Hematopoietic multipotent progenitor cell treated with erythropoietin and hydrocortisone succinate and interleukin-3 and kit ligand, for 4 days (in vitro differentiated cells): ENCODE data around the gene AGBL4.
"Not testable (repeated sequence)": the region's sequence is repeated elsewhere in the genome, so short reads cannot be mapped to it uniquely, and the experiment has no call there.

ENCODE experiments used
- DNase-seq: peaks from one replicate; pipeline ENCODE4 v3.0.0-alpha.2; 2015

The AGBL4 gene

DNA sequence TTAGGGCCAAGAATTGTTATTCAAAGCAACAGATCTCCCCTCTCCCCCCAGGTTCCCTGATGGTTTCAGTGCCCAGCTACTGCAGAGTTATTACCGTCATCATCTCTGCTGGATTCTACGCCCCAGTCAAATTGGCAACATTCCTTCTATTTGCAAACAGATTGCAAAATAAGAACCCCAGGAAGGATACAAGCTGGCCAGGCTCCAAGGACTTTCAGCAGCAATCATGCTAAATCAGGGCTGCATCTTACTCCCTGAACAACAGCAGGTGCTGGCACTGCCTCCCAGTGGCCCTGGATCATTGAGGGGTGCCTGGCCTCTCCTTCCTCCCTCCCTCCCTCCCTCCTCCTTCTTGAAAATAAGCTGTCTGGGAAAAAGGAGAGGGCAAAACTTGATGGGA is 725.5 kb downstream of the AGBL4 start:
- no peak for DNase-seq

DNA sequence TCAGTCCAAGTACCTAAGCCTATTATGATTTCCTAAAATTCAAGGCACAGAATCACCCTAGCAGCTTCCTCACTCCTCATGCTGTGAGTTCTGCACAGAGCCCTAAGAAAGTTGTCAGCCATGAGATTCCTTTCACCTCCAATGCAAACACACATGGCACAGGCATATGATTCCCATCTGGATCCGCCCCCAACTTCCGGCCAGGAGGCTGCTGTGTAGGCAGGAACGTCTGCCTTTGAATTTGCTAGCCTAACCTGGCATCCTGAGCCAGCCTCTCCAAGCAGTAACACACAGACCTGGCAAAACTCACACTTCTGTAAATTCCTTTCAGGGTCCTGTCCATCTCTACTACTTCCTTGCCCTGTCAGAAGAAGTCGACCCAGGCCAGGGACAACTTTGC is 726.0 kb downstream of the AGBL4 start:
- no peak for DNase-seq

DNA sequence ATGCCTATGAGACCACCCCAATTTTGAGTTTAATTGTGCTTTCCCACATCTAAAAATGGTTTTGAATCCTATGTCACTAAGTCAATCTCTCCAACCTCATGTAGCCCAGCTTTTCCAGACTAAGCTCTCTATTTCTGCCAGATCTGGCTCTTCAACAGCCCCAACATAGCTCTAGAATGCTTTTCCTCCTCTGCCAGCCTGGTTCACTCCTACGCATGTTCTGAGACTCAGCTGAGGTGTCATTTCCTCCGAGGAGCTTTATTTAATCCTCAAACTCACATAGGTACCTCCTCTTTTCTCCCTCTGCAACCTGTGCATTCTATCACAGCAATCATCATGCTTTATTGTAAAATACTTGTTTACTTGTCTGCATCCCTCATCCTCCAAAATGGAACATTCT is 729.2 kb downstream of the AGBL4 start:
- DNase-seq = no peak

DNA sequence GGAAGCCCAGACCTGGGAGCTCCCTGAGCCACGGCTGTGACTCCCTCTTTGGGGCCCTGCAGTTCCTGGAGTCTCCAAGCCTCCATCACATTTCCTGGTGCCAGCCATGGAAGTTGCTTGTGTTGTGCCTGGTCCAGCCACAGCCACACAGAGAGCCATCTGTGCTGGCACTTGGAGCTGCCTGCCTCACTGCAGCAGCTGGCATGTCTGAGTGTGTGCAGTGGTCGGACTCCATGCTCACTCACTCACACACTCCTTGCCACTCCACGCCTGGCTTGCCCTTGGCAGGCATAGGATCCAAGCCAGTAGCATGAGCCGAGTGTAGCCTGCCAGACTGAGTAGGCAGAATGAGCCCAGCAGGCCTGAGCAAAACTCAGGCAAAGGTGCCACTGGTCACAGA is 730.7 kb downstream of the AGBL4 start:
- no peak for DNase-seq

DNA sequence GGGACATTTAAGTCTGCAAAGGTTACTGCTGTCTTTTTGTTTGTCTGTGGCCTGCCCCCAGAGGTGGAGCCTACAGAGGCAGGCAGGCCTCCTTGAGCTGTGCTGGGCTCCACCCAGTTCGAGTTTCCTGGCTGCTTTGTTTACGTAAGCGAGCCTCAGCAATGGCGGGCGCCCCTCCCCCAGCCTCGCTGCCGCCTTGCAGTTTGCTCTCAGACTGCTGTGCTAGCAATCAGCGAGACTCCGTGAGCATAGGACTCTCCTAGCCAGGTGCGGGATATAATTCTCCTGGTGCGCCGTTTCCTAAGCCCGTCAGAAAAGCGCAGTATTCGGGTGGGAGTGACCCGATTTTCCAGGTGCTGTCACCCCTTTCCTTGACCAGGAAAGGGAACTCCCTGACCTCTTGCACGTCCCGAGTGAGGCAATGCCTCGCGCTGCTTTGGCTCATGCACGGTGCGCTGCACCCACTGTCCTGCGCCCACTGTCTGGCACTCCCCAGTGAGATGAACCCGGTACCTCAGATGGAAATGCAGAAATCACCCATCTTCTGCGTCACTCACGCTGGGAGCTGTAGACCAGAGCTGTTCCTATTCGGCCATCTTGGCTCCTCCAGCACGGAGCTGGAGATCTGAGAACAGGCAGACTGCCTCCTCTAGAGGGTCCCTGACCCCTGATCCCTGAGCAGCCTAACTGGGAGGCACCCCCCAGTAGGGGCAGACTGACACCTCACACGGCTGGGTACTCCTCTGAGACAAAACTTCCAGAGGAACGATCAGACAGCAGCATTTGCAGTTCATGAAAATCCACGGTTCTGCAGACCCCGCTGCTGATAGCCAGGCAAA is 766.3 kb downstream of the AGBL4 start:
- DNase-seq = not testable (repeated sequence)

DNA sequence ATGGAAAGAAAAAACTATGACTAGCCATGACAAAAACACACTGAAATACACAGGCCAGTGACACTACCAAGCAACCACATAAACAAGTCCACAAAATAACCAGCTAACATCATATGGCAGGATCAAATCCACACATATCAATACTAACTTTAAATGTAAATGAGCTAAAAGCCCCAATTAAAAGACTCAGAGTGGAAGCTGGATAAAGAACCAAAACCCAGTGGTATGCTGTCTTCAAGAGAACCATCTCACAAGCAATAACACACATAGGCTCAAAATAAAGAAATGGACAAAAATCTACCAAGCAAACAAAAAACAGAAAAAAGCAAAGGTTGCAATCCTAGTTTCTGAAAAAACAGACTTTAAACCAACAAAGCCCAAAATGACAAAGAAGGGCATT is 770.8 kb downstream of the AGBL4 start:
- DNase-seq = no peak

DNA sequence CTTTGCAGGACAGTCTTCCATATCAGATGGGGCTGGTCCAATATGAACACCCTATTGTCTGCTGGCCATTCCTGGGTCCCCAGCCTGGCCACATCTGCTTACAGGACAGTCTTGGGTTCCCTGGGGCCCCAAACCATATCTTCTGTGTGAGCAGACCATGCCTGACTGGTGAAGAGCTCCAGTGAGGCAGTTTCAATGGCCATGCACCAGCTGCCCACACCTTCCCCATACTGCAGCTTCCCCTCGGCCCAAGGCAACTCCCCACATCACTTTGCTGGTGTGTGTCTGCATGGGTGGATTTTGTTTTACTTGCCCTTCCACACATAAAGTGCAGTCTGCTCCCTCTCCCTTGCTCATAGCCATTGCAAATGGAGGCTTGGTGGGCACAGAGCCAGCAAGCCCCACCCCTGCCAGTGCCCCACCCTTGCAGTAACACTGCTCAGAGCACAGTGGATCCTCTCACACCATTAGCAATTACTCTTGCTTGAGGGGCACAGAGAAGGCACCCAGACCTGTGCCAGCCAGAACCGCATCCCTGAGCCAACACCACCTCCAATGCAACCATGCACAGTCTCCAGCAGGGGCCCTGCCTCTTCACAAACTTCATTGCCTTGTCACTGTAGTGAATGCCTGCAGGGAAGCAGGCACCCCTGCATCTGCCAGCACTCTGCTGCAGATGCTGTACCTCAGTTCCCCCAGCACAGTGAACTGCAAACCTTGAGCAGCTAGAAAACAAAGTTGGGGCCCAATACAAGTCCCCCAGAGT is 772.6 kb downstream of the AGBL4 start:
- DNase-seq = no peak

DNA sequence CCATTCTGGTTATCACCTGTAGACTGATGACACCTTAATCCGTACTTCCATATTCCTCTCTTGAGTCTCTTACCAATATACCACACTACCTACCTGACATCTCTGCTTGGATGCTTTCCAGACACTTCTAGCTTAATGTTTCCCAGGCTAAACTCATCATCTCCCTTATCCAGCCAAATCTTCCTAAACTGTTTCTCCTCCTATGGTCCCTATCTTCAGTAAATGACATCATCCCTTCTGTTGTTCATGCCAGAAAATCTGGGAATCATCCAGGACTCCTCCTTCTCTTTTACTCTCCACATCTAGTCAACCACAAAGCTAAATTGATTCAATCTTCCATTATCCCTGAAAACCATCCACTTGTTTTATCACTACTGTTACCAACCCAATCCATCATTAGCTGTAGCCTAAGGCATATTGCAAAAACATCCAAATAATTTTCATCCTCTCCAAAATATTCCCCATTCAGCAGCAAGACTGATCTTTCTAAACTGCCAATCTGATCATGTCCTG is 783.0 kb downstream of the AGBL4 start:
- DNase-seq = no peak

DNA sequence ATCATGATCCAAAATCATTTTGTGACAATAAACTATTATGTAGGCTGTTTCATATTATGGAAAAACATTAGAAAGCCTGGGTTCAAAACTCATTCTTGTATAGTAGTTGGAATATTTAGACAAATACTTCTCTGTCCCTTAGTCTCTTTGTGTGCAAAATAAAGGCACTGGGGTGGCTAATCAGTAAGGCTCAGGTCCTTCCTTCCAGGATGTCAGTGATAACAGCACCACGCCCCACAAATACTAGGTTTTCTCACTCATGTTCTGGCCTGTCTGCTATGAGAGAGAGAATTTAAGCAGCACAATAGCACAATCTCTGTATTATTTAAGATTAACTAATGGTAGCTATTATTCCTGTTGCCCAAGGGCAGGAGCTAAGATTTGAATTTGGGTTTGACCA is 788.8 kb downstream of the AGBL4 start:
- no peak for DNase-seq

DNA sequence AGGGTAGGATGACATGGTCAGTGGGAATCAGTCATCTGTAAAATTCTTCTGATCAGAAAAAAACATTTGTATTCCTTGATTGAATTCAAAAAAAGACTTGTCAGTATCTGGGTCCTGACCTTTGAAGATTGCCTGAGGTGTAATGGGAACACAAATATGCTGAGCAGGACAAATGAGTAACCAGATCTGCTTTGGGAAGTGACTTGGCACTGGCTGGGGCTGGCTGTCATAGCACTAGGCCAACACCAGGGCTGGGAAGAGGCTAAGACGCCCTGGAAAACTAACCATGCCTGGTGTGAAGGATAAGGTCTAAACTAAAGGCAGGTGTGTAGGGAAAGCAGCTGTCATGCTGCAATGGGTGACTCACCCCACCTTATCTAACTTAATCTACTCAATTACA is 794.2 kb downstream of the AGBL4 start:
- DNase-seq = no peak

DNA sequence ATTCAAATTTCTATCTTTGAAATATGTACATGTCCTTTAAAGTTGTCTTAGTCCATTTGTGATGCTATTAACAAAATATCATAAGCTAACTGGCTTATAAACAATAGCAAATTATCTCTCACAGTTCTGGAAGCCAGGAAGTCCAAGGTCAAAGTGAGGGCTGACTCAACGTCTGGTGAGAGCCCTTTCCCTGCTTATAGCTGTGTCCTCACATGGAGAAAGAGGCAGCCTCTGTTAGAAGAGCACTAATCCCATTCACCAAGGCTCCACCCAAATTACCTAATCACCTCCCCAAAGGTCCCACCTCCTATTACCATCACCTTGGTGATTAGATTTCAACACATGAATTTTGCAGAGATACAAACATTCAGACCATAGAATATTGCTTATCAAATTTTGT is 797.0 kb downstream of the AGBL4 start:
- DNase-seq = no peak

DNA sequence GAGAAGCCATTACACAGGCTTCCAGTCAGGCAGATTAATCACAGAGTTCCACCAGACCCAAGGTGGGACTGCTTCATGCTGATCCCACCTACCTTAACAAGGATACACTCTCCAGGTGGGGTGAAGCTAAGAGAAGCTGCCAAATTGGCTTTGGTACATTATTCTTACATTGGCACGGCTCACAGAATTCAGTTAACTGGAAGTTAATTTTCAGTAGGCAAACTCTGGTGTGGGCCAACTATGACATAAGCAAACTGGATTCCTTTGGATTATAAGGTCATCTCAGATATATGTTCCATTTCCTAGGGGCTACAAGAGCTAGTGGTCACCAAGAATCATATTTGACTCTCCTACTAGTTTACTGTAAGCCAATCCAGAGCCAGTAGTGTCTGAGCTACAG is 798.3 kb downstream of the AGBL4 start:
- no peak for DNase-seq

DNA sequence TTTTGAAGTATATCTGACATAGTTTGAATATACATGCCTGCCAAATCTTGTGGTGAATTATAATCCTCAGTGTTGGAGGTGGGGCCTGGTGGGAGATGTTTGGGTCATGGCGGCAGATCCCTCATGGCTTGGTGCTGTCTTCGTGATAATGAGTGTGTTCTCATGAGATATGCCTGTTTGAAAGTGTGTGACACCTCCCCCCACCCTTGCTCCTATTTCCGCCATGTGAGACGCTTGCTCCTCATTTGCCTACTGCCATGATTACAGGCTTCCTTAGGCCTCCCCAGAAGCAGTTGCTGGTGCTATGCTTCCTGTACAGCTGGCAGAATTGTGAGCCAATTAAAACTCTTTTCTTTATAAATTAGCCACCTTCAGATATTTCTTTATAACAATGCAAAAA is 810.5 kb downstream of the AGBL4 start:
- DNase-seq = no peak

DNA sequence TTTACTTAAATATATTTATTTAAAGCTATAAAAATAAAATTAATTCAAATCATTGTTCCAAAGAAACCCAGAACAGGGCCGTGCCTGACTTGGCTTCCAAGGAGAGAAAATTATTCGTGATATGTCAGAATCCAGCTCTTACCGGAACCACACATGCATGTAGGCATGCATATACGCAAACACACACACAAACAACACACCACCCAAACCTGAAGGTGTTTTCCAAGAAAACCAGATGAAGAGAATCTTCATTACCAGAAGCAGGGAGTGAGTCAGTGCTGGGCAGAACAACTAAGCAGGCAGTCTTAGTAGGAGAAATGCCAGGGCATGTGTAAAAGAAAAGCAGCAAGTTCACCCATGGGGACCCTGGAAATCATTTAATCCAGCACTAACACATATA is 815.0 kb downstream of the AGBL4 start:
- DNase-seq = no peak

DNA sequence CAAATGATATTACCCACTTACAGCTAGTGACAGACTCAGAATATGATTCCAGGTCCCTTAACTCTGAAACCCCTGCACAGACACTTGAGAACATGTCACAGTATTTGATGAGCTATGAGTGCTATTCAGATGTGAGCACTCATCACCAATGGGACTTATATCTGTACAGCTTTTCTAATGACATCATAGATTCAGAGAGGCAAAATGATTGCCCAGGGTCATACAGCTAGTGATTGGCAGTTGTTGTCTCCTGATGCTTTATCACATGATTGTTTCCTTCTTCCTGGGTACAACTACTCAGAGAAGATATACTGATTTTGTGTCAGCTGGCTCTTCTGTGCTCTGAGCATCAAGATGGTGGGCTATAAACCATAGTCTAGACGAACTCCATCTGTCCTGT is 819.0 kb downstream of the AGBL4 start:
- DNase-seq = no peak

DNA sequence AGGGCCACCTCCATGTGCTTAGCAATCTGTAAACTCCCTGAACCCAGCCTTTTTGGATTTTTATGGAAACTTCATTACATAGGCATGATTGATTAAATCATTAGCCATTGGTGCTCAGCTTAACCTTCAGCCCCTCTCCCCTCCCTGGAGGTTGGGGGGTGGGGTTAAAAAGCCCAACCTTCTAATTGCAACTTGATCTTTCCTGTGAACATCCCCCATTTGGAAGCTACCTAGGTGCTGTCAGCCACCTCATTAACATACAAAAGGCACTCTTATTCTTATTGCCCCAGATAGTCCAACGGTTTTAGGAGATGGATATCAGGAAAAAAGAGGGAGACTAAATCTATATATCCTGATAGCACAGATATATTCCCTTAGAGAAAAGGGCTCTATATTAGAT is 823.0 kb downstream of the AGBL4 start:
- DNase-seq = no peak

DNA sequence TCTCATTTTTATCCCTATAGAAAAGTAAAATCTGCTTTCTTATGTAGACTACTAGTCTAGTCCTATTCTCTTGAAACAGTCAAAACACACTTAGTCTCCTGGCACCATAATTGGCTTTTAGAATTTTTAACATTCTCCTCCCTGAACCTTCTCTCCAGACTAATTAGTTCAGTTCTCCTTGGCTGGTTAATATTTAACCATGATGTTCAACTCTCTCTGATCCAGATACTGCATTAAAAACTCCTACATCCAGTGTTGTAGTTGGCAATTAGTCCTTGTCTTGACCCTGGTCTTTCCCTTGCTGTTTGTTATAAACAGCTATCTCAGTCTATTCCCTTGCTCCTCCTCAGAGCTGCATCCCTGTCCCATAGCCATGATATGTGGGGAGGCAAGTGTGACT is 824.2 kb downstream of the AGBL4 start:
- DNase-seq = no peak

DNA sequence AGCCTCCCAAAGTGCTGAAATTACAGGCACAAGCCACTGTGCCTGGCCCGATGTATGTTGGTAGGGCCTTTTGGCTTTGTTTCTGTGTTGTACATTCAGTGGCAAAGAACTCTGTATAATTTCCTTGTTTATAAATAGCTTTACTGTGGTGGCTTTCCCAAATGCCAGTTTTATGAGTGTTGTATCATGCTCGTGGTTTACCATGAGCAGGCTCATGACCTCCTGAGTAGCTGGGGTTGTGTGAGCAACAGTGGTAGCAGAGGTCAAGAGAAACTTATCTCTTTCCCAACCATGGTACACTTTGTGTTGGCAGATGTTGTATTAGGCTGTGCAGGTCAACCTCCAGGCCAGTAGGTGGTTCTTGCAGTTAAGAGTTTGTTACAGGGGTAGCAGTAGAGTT is 826.7 kb downstream of the AGBL4 start:
- no peak for DNase-seq

DNA sequence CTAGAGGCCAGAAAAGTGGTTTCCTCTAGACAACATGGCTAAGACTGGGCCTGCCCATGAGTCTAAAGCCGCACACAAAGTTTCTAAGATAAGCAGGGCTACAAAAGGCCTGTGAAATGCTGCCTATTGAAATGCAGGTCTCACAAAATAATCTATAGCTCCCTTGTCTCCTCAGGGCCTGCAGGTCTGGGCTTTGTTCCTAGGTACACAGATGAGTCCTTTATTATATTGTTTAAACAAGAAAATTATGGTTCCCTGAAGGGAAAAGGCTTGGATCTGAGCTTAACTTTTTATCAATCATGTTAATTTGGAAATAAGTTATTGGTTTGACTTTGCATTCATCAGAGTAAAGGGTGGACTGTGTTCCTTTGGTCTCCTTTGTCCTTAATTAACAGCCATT is 833.6 kb downstream of the AGBL4 start:
- no peak for DNase-seq

DNA sequence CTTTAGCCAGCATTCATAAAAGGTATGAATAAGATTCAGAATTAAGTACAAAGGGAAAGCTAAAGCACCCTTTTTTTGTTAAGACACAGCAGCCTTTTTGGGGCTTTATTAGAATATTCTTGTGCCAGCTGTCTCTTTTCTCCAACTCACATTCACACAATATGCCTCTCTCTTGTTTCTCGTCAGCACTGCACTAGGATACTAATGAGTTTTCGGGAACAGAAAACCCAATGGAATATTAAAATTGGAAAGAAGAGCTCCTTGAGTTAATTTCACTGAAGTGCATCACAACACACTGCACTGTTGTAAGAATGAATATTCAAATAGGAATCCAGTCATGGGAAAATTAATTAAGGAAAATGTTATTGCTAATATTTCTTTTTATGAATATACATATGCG is 836.7 kb downstream of the AGBL4 start:
- no peak for DNase-seq

DNA sequence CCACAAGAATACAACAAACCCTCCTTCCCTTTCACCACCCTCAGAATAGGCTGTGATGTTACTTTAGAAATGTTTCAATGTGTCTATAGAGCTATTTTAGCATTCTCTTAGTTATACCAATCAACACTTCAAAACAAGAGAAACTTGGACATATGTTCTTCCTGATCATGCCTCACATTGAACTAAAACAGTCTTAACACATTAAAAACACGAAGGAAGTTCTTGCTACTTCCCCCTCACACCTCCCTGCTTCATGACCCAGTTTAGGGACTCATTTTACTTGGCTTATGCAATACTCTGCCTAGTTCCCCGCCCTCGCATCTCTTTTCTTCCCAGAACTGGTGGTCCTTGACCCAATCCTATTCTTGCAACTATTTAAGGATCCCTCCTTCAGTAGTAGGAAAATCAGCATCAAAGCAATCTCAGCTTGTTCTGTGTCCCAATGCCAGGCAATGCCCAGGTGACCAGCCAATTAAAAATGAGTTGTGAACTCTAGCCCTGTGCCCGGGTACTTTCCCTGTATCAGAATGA is 838.2 kb downstream of the AGBL4 start:
- no peak for DNase-seq

DNA sequence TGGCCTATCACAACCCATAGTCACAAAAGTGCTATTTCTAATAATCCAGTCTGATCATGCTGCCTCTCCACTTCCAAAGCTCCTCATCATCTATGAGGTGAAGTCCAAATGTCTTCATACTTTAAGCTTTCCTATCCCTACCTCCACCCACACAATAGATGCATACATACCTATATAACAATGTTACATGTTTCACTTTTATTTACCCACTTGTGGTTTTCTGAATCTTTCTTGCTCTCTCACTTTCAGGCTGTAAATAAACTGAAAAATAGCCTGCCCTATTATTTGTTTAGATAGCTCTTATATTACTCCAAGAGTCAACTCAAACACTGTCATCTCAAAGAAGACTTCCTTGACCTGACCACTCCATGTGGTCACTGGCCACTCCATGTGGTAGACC is 840.3 kb downstream of the AGBL4 start:
- no peak for DNase-seq

DNA sequence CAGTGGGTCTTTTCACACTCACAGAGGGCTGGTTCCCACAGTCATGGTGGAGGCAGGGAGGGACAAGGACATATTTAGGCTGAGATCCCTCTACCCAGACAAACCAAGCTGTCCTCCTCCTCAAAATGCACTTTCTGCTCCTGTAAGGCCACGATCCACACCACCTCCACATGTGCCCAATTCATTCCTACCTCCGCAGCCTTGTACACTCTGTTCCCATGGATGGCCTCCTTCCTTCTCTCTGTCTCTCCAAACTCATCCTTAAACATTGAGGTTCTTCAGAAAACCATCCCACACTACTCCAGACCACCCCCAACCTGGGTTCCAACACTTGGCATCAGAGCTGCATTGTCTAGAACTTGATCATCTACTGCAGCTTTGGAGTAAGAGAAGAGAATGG is 842.7 kb downstream of the AGBL4 start:
- no peak for DNase-seq

DNA sequence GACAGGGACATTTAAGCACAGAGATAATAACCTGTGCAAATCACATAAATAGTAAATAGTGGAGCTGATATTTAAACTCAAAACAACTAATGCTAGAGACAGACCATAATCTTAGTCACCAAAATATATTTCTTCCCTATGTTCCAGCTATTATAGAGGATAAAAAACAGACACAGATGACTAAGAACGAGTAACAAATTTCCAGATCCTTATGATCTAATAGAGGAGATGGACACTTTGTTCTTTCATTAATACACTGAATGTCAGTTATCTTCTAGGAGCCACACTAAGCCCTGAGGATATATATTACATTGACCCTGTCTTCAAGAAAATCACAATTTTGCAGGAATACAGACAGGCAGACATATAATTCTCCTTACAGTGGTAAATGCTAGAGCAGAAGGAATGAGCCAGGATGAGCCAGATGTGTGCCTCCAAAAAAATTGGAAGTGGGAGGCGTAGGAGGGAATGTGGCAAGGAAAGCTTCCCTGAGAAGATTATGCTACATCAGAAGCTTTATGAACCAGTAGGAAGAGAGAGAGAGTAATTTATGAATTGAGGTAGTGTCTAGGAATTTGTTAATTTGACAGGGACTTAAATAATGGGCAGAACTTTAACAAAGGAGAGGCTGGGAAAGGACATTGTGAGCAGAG is 851.7 kb downstream of the AGBL4 start:
- no peak for DNase-seq
